ENCODE measurements around the gene BLM.

DNA sequence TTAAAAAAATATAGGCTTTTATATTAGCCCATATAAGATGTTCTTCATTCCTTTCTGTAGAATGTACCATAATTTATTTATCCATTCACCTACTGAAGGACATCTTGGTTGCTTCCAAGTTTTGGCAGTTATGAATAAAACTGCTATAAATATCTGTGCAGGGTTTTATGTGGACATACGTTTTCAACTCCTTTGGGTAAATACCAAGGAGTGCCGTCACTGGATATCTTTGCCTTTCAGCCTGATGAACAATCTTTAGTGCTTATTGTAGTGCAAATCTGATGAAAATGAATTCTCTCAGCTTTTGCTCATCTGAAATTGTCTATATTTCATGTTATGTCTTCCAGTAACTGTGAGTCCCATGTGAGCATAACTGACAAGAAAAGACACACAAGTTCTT lies 26.6 kb upstream of the BLM start:
- no peak for TF ChIP-seq POLR2A (IDR thresholded peaks at IDR 0.05)
- TF ChIP-seq, protein P1, sequence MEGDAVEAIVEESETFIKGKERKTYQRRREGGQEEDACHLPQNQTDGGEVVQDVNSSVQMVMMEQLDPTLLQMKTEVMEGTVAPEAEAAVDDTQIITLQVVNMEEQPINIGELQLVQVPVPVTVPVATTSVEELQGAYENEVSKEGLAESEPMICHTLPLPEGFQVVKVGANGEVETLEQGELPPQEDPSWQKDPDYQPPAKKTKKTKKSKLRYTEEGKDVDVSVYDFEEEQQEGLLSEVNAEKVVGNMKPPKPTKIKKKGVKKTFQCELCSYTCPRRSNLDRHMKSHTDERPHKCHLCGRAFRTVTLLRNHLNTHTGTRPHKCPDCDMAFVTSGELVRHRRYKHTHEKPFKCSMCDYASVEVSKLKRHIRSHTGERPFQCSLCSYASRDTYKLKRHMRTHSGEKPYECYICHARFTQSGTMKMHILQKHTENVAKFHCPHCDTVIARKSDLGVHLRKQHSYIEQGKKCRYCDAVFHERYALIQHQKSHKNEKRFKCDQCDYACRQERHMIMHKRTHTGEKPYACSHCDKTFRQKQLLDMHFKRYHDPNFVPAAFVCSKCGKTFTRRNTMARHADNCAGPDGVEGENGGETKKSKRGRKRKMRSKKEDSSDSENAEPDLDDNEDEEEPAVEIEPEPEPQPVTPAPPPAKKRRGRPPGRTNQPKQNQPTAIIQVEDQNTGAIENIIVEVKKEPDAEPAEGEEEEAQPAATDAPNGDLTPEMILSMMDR (IDR thresholded peaks at IDR 0.05): no peak

All from ovary (tissue), 3 donors.